Fibroblast of skin of right quadriceps (primary cell): Measurements from ENCODE around the gene INTS12.

ENCODE experiments used
- DNase-seq: peaks from one replicate; pipeline ENCODE4 v3.0.0-alpha.2; 2013

The INTS12 gene

GRCh38 chr4:105679186-105679585 lies 29.3 kb downstream of the INTS12 start:
- no peak for DNase-seq

GRCh38 chr4:105677709-105678108 lies 30.8 kb downstream of the INTS12 start:
- DNase-seq = no peak

DNA sequence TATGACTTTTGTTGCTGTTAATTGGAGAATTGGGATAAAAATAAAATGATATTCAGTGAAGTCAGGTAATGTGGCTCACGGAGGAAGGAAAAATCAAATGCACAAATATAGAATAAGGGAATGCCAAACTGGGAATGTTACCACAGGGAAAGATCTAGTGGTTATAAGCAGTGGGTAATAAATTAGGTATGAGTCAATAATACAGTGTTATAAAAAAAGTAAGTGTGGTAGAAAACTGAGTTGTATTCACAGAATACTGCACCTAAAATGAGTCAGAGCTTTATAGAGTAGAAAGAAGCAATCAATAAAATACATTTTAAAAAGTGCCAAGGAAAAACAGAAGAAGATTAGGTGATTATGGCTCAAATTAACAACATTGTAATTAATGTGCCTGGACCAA lies 34.5 kb downstream of the INTS12 start:
- no peak for DNase-seq

GRCh38 chr4:105671301-105671700 lies 37.2 kb downstream of the INTS12 start:
- no peak for DNase-seq

DNA sequence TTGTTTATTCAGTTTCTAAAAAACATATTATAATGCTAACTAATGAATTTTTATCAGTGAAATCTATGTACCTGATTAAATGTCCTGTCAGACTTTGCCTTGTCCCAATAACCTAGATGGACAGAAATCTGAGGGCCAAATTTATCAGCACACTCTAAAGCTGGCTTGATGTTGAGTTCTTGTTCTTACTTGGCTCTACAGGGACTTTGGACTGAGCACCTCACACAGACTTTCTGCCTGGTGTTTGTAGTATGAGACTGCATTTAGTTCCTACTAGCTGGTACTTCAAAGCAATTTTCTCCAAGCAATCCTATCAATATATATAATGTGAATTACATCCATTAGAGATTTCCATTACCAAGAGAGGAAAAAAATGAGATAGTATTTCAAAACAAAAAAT lies 37.8 kb downstream of the INTS12 start:
- no peak for DNase-seq

GRCh38 chr4:105666693-105667092 lies 41.8 kb downstream of the INTS12 start:
- no peak for DNase-seq

- no peak for DNase-seq
These were observed 45.4 kb downstream of the INTS12 start for GRCh38 chr4:105662935-105663675.

GRCh38 chr4:105661028-105661427 lies 47.5 kb downstream of the INTS12 start:
- no peak for DNase-seq

DNA sequence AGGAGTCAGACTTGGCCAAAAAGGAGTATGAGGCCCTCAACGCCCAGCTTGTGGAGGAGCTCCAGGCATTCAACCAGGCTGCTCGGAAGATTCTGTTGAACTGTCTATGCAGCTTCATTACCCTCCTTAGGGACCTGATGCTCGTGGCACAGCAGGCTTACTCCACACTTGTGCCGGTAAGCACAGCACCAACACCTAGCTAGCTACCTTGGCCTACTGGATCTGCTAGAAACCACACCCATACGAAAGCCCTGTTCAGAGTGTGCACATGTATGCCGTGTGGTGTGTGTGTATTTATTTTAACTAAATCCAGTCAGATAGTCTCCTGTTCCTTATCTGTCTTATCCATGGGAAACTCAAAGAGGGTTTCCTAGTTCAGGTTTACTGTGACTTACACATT lies 49.3 kb downstream of the INTS12 start:
- DNase-seq = no peak

DNA sequence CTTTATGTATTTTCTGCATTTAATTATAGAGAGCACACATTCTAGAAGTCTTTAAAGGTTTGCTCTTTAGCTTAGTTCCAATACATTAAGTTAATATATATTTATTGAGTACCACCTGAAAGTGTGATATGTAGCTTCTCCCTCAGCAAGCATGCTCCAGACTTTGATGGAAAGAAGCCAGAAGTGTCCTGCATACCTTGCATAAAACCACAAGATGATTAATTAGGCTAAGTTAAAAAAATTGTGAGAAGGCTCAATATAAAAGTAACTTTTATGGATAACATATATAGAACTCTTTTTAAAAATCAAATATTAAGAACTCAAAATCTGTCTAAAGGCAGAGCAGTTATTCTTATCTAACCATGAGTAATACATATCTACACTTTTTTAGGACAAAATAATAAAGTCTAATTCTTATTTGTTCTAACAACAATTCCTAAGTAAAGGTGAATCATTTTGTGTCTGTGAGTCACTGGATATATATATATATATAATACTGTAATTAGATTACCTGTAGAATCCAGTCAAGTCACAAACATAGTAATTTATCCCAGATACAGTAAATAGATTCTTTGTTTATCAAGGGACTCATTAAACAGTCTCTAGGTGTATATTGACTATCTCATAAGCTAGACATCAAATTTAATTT lies 51.2 kb downstream of the INTS12 start:
- no peak for DNase-seq

DNA sequence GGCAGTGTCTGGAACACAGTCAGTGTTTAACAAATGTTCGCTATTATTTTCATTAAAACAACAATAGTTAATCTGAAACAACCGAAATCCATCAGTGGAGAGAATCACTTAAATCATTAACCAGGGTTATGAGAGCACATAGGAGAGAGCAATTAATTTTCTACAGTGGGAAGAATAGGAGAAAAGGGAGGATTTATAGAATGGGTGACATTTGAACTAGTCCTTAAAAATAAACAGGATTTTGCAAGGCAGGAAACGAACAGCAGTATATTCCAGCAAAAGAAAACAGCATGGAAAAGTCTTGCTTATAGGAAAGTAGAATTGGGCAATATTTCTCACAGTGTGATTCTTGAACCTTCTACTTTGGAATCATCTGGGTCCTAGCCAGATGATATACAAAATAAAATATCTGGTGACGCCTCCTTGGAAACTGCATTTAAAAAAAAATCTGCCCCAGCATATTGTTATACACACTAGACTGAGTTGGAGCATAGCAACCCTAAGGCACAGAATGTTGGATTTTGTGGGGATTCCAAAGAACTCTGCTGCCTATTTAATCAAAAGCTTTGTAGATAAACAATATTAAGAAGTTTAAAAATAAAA lies 56.1 kb downstream of the INTS12 start:
- no peak for DNase-seq

- DNase-seq = no peak
These were observed 56.6 kb downstream of the INTS12 start for GRCh38 chr4:105651884-105652283.

DNA sequence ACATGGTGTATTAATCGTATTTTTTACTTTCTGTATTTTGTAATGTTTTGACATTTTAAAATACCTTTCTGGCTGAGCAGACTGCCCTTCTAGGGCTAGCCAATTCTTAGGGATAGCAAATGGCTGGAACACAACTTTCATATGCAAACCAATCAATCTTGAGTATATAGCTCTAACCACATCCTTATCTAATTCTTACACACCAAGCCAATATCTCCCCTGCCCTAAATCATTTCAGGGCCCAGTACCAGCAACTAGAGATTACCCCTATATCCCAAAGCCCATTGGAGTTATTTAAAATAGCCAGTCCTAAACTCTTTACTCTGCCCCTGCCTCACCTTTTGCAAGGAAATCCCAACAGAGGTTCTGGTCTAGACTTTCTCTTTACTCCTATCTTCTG lies 58.3 kb downstream of the INTS12 start:
- no peak for DNase-seq

GRCh38 chr4:105645440-105645839 lies 63.0 kb downstream of the INTS12 start:
- no peak for DNase-seq

- no peak for DNase-seq
These were observed 64.2 kb downstream of the INTS12 start for GRCh38 chr4:105644257-105644656.

DNA sequence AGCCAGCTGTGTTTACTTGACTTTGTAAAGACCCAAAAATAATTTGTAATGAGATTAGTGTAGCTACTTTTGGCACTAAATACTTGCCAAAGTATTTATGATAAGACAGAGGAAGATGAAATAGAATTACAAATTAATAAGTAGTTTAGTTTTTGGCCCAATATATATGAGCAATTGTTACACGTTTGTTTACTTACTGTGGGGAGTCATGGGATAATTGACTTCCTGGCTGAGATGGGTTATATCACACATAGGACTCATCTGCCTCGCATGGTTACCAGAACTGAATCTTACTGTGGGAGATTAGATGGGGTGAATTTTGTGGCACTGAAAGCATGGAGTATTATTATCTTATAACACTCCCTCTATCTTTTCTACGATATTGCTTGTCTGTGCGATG lies 66.6 kb downstream of the INTS12 start:
- DNase-seq = no peak

GRCh38 chr4:105637408-105638176 lies 70.9 kb downstream of the INTS12 start:
- DNase-seq = peak; percentile 13

- no peak for DNase-seq
These were observed 73.9 kb downstream of the INTS12 start for GRCh38 chr4:105634402-105635080.

DNA sequence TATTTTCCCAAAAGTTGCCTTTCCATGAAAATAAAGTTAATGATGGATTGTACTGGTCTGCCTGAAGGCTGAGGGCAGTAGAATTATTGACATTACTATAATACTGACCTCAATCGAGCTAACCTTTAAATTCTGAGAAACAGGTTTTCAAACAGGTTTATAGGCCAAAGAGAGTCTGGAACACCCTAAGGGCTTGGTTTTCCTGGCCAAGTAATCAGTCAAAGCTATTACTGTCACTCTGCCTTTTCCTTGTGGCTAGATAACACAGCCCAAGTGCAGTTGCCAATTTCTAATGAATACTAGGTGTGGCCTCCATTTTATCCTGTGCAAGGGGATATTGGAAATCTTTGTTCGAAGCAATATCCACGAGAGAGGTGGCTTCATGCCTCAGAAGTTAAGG lies 75.2 kb downstream of the INTS12 start:
- no peak for DNase-seq
